Skeletal muscle satellite cell (primary cell): ENCODE data around the gene DTX3L.

Experiments used
- H3K27me3 ChIP-seq: 2 replicates; pipeline ENCODE4 v1.7.0; 2013; ENCODE audit warnings: low read length; ENCODE audit not compliant: control insufficient read depth, insufficient read depth
- H3K36me3 ChIP-seq: 2 replicates; pipeline ENCODE4 v1.7.0; 2013; ENCODE audit warnings: mild to moderate bottlenecking, control low read depth, low read length; ENCODE audit not compliant: insufficient read depth
- H3K4me1 ChIP-seq: 2 replicates; pipeline ENCODE4 v1.7.0; 2013; ENCODE audit warnings: low read length; ENCODE audit not compliant: control insufficient read depth, insufficient read depth
- H3K4me2 ChIP-seq: 2 replicates; pipeline ENCODE4 v1.7.0; 2013; ENCODE audit warnings: mild to moderate bottlenecking, low read length
- H3K4me3 ChIP-seq: 2 replicates; pipeline ENCODE4 v1.7.0; 2013; ENCODE audit warnings: low read length
- H3K9ac ChIP-seq: 2 replicates; pipeline ENCODE4 v1.7.0; 2013; ENCODE audit warnings: mild to moderate bottlenecking, low read depth, low read length, moderate library complexity
- H3K9me3 ChIP-seq: replicated peaks from 2 replicates; pipeline ENCODE4 v1.7.0; 2013; ENCODE audit warnings: mild to moderate bottlenecking, control low read depth, low read length

DTX3L gene

DNA sequence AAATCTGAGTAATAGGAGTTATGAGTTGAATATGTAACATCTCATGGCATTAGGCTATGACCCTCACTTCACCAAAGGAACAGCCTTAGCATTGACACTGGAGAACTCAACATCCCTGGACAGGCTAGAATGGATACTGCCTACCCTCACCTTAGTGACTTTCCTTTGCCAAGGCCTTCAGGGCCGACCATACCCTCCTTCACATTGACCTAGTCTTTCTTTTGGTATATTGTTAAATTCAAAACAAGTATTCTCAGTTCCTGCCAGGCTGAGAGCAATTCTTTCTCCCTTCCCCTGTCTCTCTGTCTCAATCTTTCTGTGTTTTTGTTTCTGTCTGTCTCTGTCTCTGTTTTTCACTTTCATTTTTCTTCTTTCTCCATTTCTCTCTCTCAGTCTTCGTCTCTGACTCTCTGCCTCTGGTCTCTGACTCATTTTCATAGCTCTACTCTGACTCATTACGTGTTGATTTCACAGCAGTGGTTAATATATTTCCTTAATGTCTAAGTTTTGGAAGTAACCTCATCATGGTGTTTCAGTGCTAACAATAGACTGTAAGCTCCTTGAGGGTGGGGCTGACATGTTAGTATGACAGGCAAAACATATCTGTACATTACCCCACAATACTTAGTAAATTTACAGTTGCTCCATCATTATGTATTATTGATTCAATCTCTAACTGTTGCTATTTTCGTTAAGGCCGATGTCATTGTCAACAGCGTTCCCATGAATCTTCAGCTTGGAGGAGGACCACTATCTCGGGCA is 45.8 kb downstream of the DTX3L start:
- H3K4me3 ChIP-seq: peak overlapping the region; percentile 55
- H3K4me1 ChIP-seq: peaks cover 8% of the 10 kb centered on the region
- no peaks in the 10 kb centered on the region for H3K36me3 ChIP-seq
- no peaks in the 10 kb centered on the region for H3K27me3 ChIP-seq
- H3K4me2 ChIP-seq: peak overlapping the region; percentile 72
- H3K9ac ChIP-seq: peak overlapping the region; percentile 45
- H3K9me3 ChIP-seq: no peaks in the 10 kb centered on the region

DNA sequence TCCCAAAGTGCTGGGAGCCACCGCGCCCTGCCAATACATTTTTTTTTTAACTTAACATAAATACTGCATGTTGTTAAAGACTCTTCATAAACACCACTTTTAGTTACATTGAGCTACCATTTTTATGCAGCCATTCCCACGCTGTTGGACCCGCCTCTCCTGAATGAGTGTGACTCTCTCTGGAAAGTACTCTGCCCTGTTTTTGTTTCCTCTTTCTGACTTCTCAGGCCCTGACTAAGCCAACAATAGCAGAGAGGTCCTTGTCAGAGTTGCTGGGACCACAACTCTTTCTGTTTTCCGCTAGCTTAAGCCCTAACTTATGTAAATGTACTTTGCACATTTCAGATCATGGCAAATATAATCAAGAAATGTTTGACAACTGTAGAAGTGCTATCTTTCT is 48.6 kb downstream of the DTX3L start:
- Histone ChIP-seq H3K9me3 (no peaks in the 10 kb centered on the region), H3K27me3 (peaks cover 11% of the 10 kb centered on the region), H3K4me1 (peaks cover 8% of the 10 kb centered on the region), H3K36me3 (no peaks in the 10 kb centered on the region), H3K9ac (no peak overlapping the region), H3K4me2 (no peak overlapping the region), H3K4me3 (no peak overlapping the region)

GRCh38 chr3:122615303-122615702 is 51.2 kb downstream of the DTX3L start:
- H3K27me3 ChIP-seq: peaks cover 22% of the 10 kb centered on the region
- H3K4me3 ChIP-seq: no peak overlapping the region
- H3K4me1 ChIP-seq: peaks cover 1% of the 10 kb centered on the region
- no peaks in the 10 kb centered on the region for H3K36me3 ChIP-seq
- H3K9ac ChIP-seq: no peak overlapping the region
- no peak overlapping the region for H3K4me2 ChIP-seq
- no peaks in the 10 kb centered on the region for H3K9me3 ChIP-seq

- no peaks in the 10 kb centered on the region for H3K9me3 ChIP-seq
- peaks cover 45% of the 10 kb centered on the region for H3K27me3 ChIP-seq
- H3K4me3 ChIP-seq: no peak overlapping the region
- H3K4me1 ChIP-seq: no peaks in the 10 kb centered on the region
- H3K36me3 ChIP-seq: no peaks in the 10 kb centered on the region
- no peak overlapping the region for H3K9ac ChIP-seq
- H3K4me2 ChIP-seq: no peak overlapping the region
Measured at GRCh38 chr3:122618614-122619013, 54.5 kb downstream of the DTX3L start.

DNA sequence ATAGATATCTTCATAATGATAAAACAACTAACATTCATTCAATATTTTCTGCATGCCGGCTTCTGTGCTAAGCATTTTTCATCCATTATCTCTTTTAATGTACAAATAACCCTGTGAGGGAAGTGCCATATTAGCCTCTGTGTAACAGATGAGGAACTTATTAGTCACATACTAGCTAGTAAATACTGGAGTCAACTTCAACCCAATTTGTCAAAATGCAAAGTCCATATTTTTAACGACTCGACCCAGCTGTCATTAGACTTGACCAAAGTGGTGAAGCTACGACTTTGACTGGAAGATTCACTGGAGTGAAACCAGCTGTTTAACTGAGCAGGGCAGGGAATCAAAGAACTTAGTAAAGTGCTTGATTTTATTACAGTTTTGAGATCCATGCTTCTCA is 54.9 kb downstream of the DTX3L start:
- Histone ChIP-seq H3K4me3 (no peak overlapping the region), H3K4me2 (no peak overlapping the region), H3K9me3 (no peaks in the 10 kb centered on the region), H3K36me3 (no peaks in the 10 kb centered on the region), H3K27me3 (peaks cover 45% of the 10 kb centered on the region), H3K4me1 (no peaks in the 10 kb centered on the region), H3K9ac (no peak overlapping the region)

DNA sequence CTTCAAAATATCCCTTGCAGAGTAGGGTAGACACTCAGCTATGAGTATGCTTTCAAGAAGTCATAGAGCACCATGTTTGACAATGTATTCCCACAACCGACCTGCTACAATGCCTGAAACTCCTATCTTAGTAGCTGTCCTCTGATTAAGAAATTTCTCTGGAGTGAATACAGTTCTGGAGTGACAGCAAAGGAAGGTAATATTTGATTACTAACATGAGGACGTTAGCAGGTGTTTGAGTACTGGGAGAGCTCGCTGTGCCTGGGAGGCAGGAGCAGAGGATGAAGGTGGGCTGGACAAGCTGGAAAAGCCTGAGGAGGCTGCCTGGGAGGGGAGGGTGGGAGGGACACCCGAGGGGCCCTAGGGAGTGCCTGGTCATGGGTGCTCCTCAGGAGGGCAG is 56.3 kb downstream of the DTX3L start:
- no peaks in the 10 kb centered on the region for H3K4me1 ChIP-seq
- H3K36me3 ChIP-seq: no peaks in the 10 kb centered on the region
- peaks cover 48% of the 10 kb centered on the region for H3K27me3 ChIP-seq
- H3K9ac ChIP-seq: no peak overlapping the region
- no peak overlapping the region for H3K4me3 ChIP-seq
- no peaks in the 10 kb centered on the region for H3K9me3 ChIP-seq
- H3K4me2 ChIP-seq: no peak overlapping the region

DNA sequence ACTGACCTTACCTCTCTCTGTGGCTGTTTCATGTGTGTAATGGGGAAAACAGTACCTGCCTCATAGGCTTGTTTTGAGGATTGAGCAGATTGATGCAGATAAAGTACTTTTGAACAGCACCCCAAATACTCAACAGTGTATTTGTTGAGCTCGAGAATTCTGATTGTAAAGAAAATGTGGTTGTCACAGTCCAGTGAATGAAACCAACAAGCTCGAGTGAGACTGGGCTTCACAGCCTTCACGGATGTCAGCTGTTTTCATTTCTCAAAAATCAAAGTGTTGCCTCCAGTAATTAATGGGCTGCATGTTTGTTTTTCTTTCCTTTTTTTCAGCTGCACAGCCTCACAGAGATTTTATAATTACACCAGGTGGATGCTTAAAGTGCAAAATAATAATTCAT is 57.0 kb downstream of the DTX3L start:
- Histone ChIP-seq H3K27me3 (peaks cover 52% of the 10 kb centered on the region), H3K9me3 (no peaks in the 10 kb centered on the region), H3K4me2 (no peak overlapping the region), H3K4me1 (no peaks in the 10 kb centered on the region), H3K4me3 (no peak overlapping the region), H3K36me3 (no peaks in the 10 kb centered on the region), H3K9ac (no peak overlapping the region)

DNA sequence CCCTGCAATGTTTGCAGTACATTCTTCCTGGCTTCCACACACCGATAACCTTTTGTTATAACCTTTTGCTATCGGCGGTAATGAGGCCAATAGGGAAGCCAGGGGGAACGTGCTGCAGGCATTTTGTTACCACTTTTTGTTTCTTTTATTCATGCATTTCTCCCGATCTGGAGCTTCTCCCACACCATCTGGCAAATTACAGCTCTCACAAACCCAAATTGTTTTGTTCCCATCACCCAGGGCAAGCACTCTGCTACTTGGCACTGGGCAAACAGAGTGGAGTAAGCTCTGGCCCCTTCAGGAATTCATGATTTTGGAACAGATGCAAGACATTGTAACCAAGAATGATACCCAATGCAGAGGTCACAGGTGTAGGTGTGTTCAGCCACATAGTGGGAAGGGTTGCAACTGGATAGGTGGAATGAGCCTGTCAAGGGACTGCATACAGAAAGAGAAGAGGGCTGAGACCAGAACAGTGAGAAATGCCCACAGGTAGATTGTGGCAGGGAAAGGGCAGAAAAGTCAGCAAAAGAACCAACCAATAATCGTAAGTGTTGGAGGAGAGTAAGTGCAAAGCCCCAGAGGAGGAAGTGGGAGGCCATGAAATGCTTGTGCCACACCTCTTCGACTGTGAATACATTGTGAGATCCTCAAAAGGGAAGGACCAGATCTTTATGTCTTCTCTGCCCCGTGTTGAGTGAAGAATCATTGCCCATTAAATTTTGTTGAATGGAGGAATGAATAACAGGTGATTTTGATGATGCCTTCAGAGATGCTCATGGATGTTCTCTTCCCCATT is 59.1 kb downstream of the DTX3L start:
- no peaks in the 10 kb centered on the region for H3K36me3 ChIP-seq
- H3K4me3 ChIP-seq: no peak overlapping the region
- no peaks in the 10 kb centered on the region for H3K4me1 ChIP-seq
- no peak overlapping the region for H3K9ac ChIP-seq
- H3K9me3 ChIP-seq: no peaks in the 10 kb centered on the region
- H3K4me2 ChIP-seq: no peak overlapping the region
- H3K27me3 ChIP-seq: peaks cover 59% of the 10 kb centered on the region
